Caco-2 (cell line): ENCODE measurements around the gene BOLA2B. TPM values are rescaled to one million over a fixed set of nuclear protein-coding genes. Genes with fewer than 3 reads are reported as not detected.

Experiments
- BruUV-seq: library from RNA; stranded (reverse); fragments of 400-500 nt; replicated peaks from 2 replicates; lab custom pipeline; 2021; lab: Mats Ljungman, UMichigan
- CTCF ChIA-PET: fragments of 300-600 bp; sonication (Branson Sonifier 250); formaldehyde crosslinking; loops from one replicate; lab custom pipeline; 2022; ENCODE audit warnings: antibody characterized with exemption; lab: Charles Lee
- POLR2A ChIA-PET: fragments of 300-600 bp; sonication (Branson Sonifier 250); formaldehyde crosslinking; loops from one replicate; lab custom pipeline; 2022; ENCODE audit warnings: antibody characterized with exemption; lab: Charles Lee
- DNase-seq, 2 experiments: peaks; one replicate each; pipeline versions ENCODE4 v3.0.0 to v3.0.0-alpha.2; 2020 to 2022
- H3K27me3 ChIP-seq: replicated peaks from 2 replicates; pipeline ENCODE4 v1.6.0; 2011; ENCODE audit warnings: low read length; ENCODE audit not compliant: control insufficient read depth, insufficient read depth
- H3K36me3 ChIP-seq: 2 replicates; pipeline ENCODE4 v1.5.1; 2011; ENCODE audit warnings: low read length; ENCODE audit not compliant: control insufficient read depth, insufficient read depth
- H3K4me1 ChIP-seq: fragments of 250-450 bp; sonication (Bioruptor Pico); 2 replicates; pipeline ENCODE4 v1.5.1; 2020; ENCODE audit warnings: mild to moderate bottlenecking
- H3K4me3 ChIP-seq: 2 replicates; pipeline ENCODE4 v1.5.1; 2011; ENCODE audit warnings: low read depth, mild to moderate bottlenecking, control low read depth, low read length
- H3K9me3 ChIP-seq: fragments of 250-450 bp; sonication (Bioruptor Pico); 2 replicates; pipeline ENCODE4 v1.5.1; 2020; ENCODE audit warnings: mild to moderate bottlenecking, moderate library complexity
- H3K27ac Mint-ChIP-seq: one replicate; pipeline ENCODE4 v1.8.0; 2022; ENCODE audit warnings: mixed read lengths; ENCODE audit not compliant: unreplicated experiment
- H3K27me3 Mint-ChIP-seq: one replicate; pipeline ENCODE4 v1.8.0; 2022; ENCODE audit warnings: mixed read lengths; ENCODE audit not compliant: insufficient read depth, unreplicated experiment
- H3K36me3 Mint-ChIP-seq: one replicate; pipeline ENCODE4 v1.8.0; 2022; ENCODE audit warnings: mild to moderate bottlenecking, mixed read lengths; ENCODE audit not compliant: insufficient read depth, unreplicated experiment
- H3K4me1 Mint-ChIP-seq: one replicate; pipeline ENCODE4 v1.8.0; 2022; ENCODE audit warnings: low read depth, mixed read lengths; ENCODE audit not compliant: unreplicated experiment
- H3K4me3 Mint-ChIP-seq: one replicate; pipeline ENCODE4 v1.8.0; 2022; ENCODE audit warnings: mild to moderate bottlenecking, moderate library complexity, mixed read lengths; ENCODE audit not compliant: unreplicated experiment
- H3K9me3 Mint-ChIP-seq: one replicate; pipeline ENCODE4 v1.8.0; 2022; ENCODE audit warnings: mixed read lengths; ENCODE audit not compliant: unreplicated experiment
- intact Hi-C: fragments of 100-400 bp; cut with micrococcal nuclease; formaldehyde crosslinking; loops from one replicate; pipeline ENCODE4 v1.10.0; 2022; ENCODE audit not compliant: unreplicated experiment
- total RNA-seq: library from RNA; stranded (reverse); gene quantifications from 2 replicates; pipeline ENCODE4 v1.2.3, GENCODE V29; 2022
- TF ChIP-seq, protein P1 (sequence below), 2 experiments: fragments of 200-600 bp in 1 of 2; IDR thresholded peaks; 1 replicate in 1 of 2; 2 replicates in 1 of 2; pipeline versions ENCODE4 v1.5.1 to v1.8.0; 2011 to 2022; ENCODE audit warnings: antibody characterized with exemption in 1 of 2, control low read depth in 1 of 2, inconsistent platforms in 1 of 2, low read depth in 1 of 2, low read length in 1 of 2, mild to moderate bottlenecking in 1 of 2, moderate library complexity in 1 of 2; ENCODE audit not compliant: insufficient read depth in 1 of 2, severe bottlenecking in 1 of 2, unreplicated experiment in 1 of 2

BOLA2B gene
- total RNA-seq, 1 experiment from 2014 or later, result 96.5 TPM

DNA sequence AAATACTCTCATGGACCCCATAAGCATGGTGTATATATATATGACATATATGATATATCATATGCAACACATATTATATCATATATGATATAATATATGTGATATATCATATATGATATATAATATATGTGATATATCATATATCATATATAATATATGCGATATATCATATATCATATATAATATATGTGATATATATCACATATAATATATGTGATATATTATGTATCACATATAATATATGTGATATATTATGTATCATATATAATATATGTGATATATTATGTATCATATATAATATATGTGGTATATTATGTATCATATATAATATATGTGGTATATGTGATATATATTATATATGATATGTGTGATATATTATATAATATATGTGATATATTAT, 48.5 kb downstream of the BOLA2B start:
- Mint-ChIP-seq H3K27me3 (no peaks in the 10 kb centered on the region), H3K4me3 (no peak overlapping the region), H3K9me3 (no peaks in the 10 kb centered on the region), H3K4me1 (peaks cover 4% of the 10 kb centered on the region), H3K36me3 (no peaks in the 10 kb centered on the region), H3K27ac (no peak overlapping the region)
- Histone ChIP-seq H3K27me3 (no peaks in the 10 kb centered on the region), H3K4me1 (peaks cover 6% of the 10 kb centered on the region; the same call in 1 of the 2 replicates), H3K4me3 (no peak overlapping the region), H3K9me3 (peaks cover 7% of the 10 kb centered on the region), H3K36me3 (no peaks in the 10 kb centered on the region)
- BruUV-seq, result no TSS peak
- POLR2A ChIA-PET, result no interaction called here
- DNase-seq, result no peak
- TF ChIP-seq, protein P1, sequence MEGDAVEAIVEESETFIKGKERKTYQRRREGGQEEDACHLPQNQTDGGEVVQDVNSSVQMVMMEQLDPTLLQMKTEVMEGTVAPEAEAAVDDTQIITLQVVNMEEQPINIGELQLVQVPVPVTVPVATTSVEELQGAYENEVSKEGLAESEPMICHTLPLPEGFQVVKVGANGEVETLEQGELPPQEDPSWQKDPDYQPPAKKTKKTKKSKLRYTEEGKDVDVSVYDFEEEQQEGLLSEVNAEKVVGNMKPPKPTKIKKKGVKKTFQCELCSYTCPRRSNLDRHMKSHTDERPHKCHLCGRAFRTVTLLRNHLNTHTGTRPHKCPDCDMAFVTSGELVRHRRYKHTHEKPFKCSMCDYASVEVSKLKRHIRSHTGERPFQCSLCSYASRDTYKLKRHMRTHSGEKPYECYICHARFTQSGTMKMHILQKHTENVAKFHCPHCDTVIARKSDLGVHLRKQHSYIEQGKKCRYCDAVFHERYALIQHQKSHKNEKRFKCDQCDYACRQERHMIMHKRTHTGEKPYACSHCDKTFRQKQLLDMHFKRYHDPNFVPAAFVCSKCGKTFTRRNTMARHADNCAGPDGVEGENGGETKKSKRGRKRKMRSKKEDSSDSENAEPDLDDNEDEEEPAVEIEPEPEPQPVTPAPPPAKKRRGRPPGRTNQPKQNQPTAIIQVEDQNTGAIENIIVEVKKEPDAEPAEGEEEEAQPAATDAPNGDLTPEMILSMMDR (IDR thresholded peaks at IDR 0.05; ENCODE audit: insufficient read depth in 1 of 2, low read depth in 1 of 2, low read length in 1 of 2, severe bottlenecking in 1 of 2, unreplicated experiment in 1 of 2), result no peak
- intact Hi-C loops, result no loop called here
- CTCF ChIA-PET, result no interaction called here

DNA sequence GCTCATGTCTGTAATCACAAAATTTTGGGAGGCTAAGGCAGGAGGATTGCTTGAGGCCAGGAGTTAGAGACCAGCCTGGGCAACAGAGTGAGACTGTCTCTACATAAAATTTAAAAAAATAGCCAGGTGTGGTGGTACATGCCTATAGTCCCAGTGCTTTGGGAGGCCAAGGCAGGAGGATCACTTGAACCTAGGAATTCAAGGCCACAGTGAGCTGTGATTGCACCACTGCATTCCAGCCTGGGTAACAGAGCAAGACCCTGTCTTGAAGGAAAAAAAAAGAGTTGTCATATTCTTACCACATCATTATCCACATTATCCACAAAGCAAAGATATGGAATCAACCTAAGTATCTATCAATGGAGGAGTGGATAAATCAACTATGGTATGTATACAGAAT, 49.4 kb downstream of the BOLA2B start:
- Mint-ChIP-seq H3K9me3 (no peaks in the 10 kb centered on the region), H3K4me1 (peaks cover 8% of the 10 kb centered on the region), H3K36me3 (no peaks in the 10 kb centered on the region), H3K27ac (no peak overlapping the region), H3K27me3 (no peaks in the 10 kb centered on the region), H3K4me3 (no peak overlapping the region)
- ChIA-PET POLR2A (no interaction called here), CTCF (no interaction called here)
- no peak overlapping the region for H3K4me3 ChIP-seq
- no peaks in the 10 kb centered on the region for H3K36me3 ChIP-seq
- TF ChIP-seq, protein P1 (IDR thresholded peaks at IDR 0.05; ENCODE audit: insufficient read depth in 1 of 2, low read depth in 1 of 2, low read length in 1 of 2, severe bottlenecking in 1 of 2, unreplicated experiment in 1 of 2), result no peak
- H3K9me3 ChIP-seq, result no peaks in the 10 kb centered on the region; the same call in 1 of the 2 replicates
- no peaks in the 10 kb centered on the region for H3K27me3 ChIP-seq
- no peak for DNase-seq
- BruUV-seq, result no TSS peak
- peaks cover 9% of the 10 kb centered on the region; the same call in 1 of the 2 replicates for H3K4me1 ChIP-seq
- intact Hi-C loops, result no loop called here

DNA sequence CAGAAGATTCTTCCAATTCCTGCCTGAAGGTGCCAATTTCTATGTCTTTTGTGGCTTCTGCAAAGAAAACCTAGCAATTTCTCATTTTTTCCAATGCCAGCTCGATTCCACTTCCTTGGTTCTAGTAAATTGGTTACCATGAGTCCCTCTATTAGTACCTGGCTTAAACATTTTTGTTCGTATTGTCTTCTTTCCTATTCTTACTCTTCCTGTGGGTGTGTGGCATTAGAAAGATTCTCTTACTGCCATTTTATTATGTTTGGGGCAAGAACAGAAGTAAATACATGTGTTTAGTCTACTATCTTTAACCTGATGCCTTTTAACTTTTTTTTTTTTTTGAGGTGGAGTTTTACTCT, 50.1 kb downstream of the BOLA2B start:
- no peaks in the 10 kb centered on the region for H3K9me3 Mint-ChIP-seq
- TF ChIP-seq, protein P1 (IDR thresholded peaks at IDR 0.05; ENCODE audit: insufficient read depth in 1 of 2, low read depth in 1 of 2, low read length in 1 of 2, severe bottlenecking in 1 of 2, unreplicated experiment in 1 of 2), result no peak
- no peak overlapping the region for H3K4me3 Mint-ChIP-seq
- no peak for DNase-seq
- intact Hi-C loops, result loop anchor here (2.0 kb wide), 1 partner anchor 21 kb away; the partner anchor contains the start of gene MAPK3
- no peaks in the 10 kb centered on the region for H3K36me3 ChIP-seq
- H3K27me3 Mint-ChIP-seq, result no peaks in the 10 kb centered on the region
- no peaks in the 10 kb centered on the region for H3K9me3 ChIP-seq
- ChIA-PET POLR2A (no interaction called here), CTCF (interaction anchor here (0.9 kb wide), 1 partner anchor 42 kb away, joined by 3 read pairs; no protein-coding TSS in a partner anchor)
- H3K4me1 ChIP-seq, result peaks cover 9% of the 10 kb centered on the region; the same call in 1 of the 2 replicates
- BruUV-seq, result no TSS peak
- H3K36me3 Mint-ChIP-seq, result no peaks in the 10 kb centered on the region
- H3K4me1 Mint-ChIP-seq, result peaks cover 8% of the 10 kb centered on the region
- no peak overlapping the region for H3K4me3 ChIP-seq
- H3K27me3 ChIP-seq, result no peaks in the 10 kb centered on the region
- H3K27ac Mint-ChIP-seq, result no peak overlapping the region

Other genes starting within 250 kb of the BOLA2B start
- gene TMEM219, start 231.6 kb downstream of the BOLA2B start, total RNA-seq, result 54.5 and 57.7 TPM in 2 replicates
- 45.8 and 47.1 TPM in 2 replicates for gene TAOK2, start 219.8 kb downstream of the BOLA2B start, total RNA-seq
- gene HIRIP3, start 198.0 kb downstream of the BOLA2B start, total RNA-seq, result 22.7 and 23.3 TPM in 2 replicates
- 58.6 and 58.8 TPM in 2 replicates for gene INO80E, start 197.4 kb downstream of the BOLA2B start, total RNA-seq
- gene DOC2A, start 182.6 kb downstream of the BOLA2B start, total RNA-seq, result 3.5 and 4.5 TPM in 2 replicates
- not detected in 2 replicates for gene C16orf92, start 170.5 kb downstream of the BOLA2B start, total RNA-seq
- 0.48 and 0.60 TPM in 2 replicates for gene TLCD3B, start 162.4 kb downstream of the BOLA2B start, total RNA-seq
- gene ALDOA, start 127.9 kb downstream of the BOLA2B start, total RNA-seq, result 675 and 802 TPM in 2 replicates
- gene PPP4C, start 117.7 kb downstream of the BOLA2B start, total RNA-seq, result 130 and 134 TPM in 2 replicates
- 1.1 and 1.6 TPM in 2 replicates for gene TBX6, start 101.7 kb downstream of the BOLA2B start, total RNA-seq
- 24.4 and 26.3 TPM in 2 replicates for gene YPEL3, start 97.5 kb downstream of the BOLA2B start, total RNA-seq
- gene GDPD3, start 80.1 kb downstream of the BOLA2B start, total RNA-seq, result 5.8 and 8.4 TPM in 2 replicates
- gene MAPK3, start 70.4 kb downstream of the BOLA2B start, total RNA-seq, result 64.0 and 71.9 TPM in 2 replicates
- gene CORO1A, start 10.1 kb downstream of the BOLA2B start, total RNA-seq, result 0.95 and 1.2 TPM in 2 replicates
- 19.1 and 19.9 TPM in 2 replicates for gene SLX1A, start 209 bp upstream of the BOLA2B start, total RNA-seq
- 8.3 and 9.1 TPM in 2 replicates for gene SULT1A3, start 5.6 kb upstream of the BOLA2B start, total RNA-seq
- 6.7 and 7.8 TPM in 2 replicates for gene NPIPB13, start 54.8 kb upstream of the BOLA2B start, total RNA-seq
- gene CD2BP2, start 161.6 kb upstream of the BOLA2B start, total RNA-seq, result 50.1 and 51.8 TPM in 2 replicates
- 36.9 and 40.5 TPM in 2 replicates for gene TBC1D10B, start 176.8 kb upstream of the BOLA2B start, total RNA-seq
- gene MYL11, start 181.1 kb upstream of the BOLA2B start, total RNA-seq, result 2.7 and 2.9 TPM in 2 replicates
- 0.21 and 0.34 TPM in 2 replicates for gene SEPTIN1, start 188.9 kb upstream of the BOLA2B start, total RNA-seq
- gene ZNF48, start 201.8 kb upstream of the BOLA2B start, total RNA-seq, result 12.8 and 13.4 TPM in 2 replicates
- 4.7 and 5.8 TPM in 2 replicates for gene ZNF771, start 213.9 kb upstream of the BOLA2B start, total RNA-seq
- 51.1 and 53.2 TPM in 2 replicates for gene DCTPP1, start 236.4 kb upstream of the BOLA2B start, total RNA-seq